Loucy (cell line): Measurements from ENCODE around the gene FITM1.

Experiments
- H2AFZ ChIP-seq: fragments of 200-600 bp; sonication (generic); 2 replicates; pipeline ENCODE4 v1.6.0; 2016; ENCODE audit warnings: antibody characterized with exemption, mild to moderate bottlenecking, low read length, moderate library complexity
- H3F3A ChIP-seq: fragments of 200-600 bp; 2 replicates; pipeline ENCODE4 v1.6.0; 2016; ENCODE audit warnings: antibody characterized with exemption, low read depth, mild to moderate bottlenecking
- H3K27me3 ChIP-seq: fragments of 200-600 bp; sonication (generic); 2 replicates; pipeline ENCODE4 v1.6.1; 2014; ENCODE audit warnings: low read length, mild to moderate bottlenecking; ENCODE audit not compliant: insufficient read depth, poor library complexity, severe bottlenecking
- H3K36me3 ChIP-seq: fragments of 200-600 bp; sonication (generic); 2 replicates; pipeline ENCODE4 v1.6.1; 2016; ENCODE audit warnings: low read length; ENCODE audit not compliant: insufficient read depth
- H3K4me1 ChIP-seq: fragments of 200-600 bp; sonication (generic); 2 replicates; pipeline ENCODE4 v1.5.1; 2014; ENCODE audit warnings: low read length, mild to moderate bottlenecking; ENCODE audit not compliant: insufficient read depth, poor library complexity, severe bottlenecking
- H3K4me2 ChIP-seq: fragments of 200-600 bp; sonication (generic); 2 replicates; pipeline ENCODE4 v1.6.0; 2014; ENCODE audit warnings: antibody characterized with exemption, low read length, low read depth, mild to moderate bottlenecking; ENCODE audit not compliant: poor library complexity, severe bottlenecking
- H3K4me3 ChIP-seq: fragments of 200-600 bp; sonication (generic); 2 replicates; pipeline ENCODE4 v1.5.1; 2014; ENCODE audit warnings: low read length, mild to moderate bottlenecking, mixed read lengths; ENCODE audit not compliant: poor library complexity, severe bottlenecking
- H3K79me2 ChIP-seq: fragments of 200-600 bp; sonication (generic); 2 replicates; pipeline ENCODE4 v1.6.1; 2014; ENCODE audit warnings: low read length; ENCODE audit not compliant: insufficient read depth
- H3K9ac ChIP-seq: fragments of 200-600 bp; sonication (generic); 2 replicates; pipeline ENCODE4 v1.6.0; 2014; ENCODE audit warnings: mild to moderate bottlenecking, low read depth, low read length, moderate library complexity; ENCODE audit not compliant: poor library complexity, severe bottlenecking
- H3K9me2 ChIP-seq: fragments of 200-600 bp; sonication (generic); replicated peaks from 2 replicates; pipeline ENCODE4 v1.6.1; 2016; ENCODE audit warnings: low read depth, low read length, mixed read lengths
- H3K9me3 ChIP-seq: fragments of 200-600 bp; sonication (generic); 2 replicates; pipeline ENCODE4 v1.6.1; 2014; ENCODE audit warnings: mild to moderate bottlenecking, antibody characterized with exemption, low read length, low read depth; ENCODE audit not compliant: insufficient read depth
- H4K20me1 ChIP-seq: fragments of 200-600 bp; sonication (generic); 2 replicates; pipeline ENCODE4 v1.6.0; 2014; ENCODE audit warnings: antibody characterized with exemption, low read length, mild to moderate bottlenecking; ENCODE audit not compliant: insufficient read depth, poor library complexity, severe bottlenecking
- EZH2phosphoT487 ChIP-seq: fragments of 200-600 bp; IDR thresholded peaks from 2 replicates; pipeline ENCODE4 v1.6.1; 2018; ENCODE audit warnings: antibody characterized with exemption, mild to moderate bottlenecking, moderate library complexity, borderline replicate concordance
- TF ChIP-seq, protein P1 (sequence below): fragments of 200-600 bp; sonication (generic); conservative IDR thresholded peaks from 2 replicates; pipeline ENCODE4 v1.5.1; 2014; ENCODE audit warnings: mild to moderate bottlenecking, antibody characterized with exemption, low read length

FITM1 gene

DNA sequence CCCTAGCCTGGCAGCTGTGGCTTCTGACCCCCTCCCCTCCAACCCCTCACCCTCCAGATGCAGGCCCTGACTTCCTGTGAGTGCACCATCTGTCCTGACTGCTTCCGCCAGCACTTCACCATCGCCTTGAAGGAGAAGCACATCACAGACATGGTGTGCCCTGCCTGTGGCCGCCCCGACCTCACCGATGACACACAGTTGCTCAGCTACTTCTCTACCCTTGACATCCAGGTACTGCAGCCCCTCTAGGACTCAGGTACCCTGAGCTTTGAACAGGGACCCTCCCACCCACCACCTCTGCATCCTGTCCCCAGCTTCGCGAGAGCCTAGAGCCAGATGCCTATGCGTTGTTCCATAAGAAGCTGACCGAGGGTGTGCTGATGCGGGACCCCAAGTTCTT, 24.6 kb downstream of the FITM1 start:
- Histone ChIP-seq H3K9ac (no peak overlapping the region), H3K79me2 (peaks cover 12% of the 10 kb centered on the region; the same call in 1 of the 2 replicates), H3K9me2 (no peaks in the 10 kb centered on the region), H3F3A (no peaks in the 10 kb centered on the region), H3K27me3 (no peaks in the 10 kb centered on the region), H4K20me1 (peaks cover under 1% of the 10 kb centered on the region), H3K4me3 (no peak overlapping the region), H3K4me2 (no peak overlapping the region), H3K4me1 (no peaks in the 10 kb centered on the region), H2AFZ (no peak overlapping the region), H3K9me3 (no peaks in the 10 kb centered on the region), H3K36me3 (peaks cover 50% of the 10 kb centered on the region; the same call in 1 of the 2 replicates)
- TF ChIP-seq, protein P1, sequence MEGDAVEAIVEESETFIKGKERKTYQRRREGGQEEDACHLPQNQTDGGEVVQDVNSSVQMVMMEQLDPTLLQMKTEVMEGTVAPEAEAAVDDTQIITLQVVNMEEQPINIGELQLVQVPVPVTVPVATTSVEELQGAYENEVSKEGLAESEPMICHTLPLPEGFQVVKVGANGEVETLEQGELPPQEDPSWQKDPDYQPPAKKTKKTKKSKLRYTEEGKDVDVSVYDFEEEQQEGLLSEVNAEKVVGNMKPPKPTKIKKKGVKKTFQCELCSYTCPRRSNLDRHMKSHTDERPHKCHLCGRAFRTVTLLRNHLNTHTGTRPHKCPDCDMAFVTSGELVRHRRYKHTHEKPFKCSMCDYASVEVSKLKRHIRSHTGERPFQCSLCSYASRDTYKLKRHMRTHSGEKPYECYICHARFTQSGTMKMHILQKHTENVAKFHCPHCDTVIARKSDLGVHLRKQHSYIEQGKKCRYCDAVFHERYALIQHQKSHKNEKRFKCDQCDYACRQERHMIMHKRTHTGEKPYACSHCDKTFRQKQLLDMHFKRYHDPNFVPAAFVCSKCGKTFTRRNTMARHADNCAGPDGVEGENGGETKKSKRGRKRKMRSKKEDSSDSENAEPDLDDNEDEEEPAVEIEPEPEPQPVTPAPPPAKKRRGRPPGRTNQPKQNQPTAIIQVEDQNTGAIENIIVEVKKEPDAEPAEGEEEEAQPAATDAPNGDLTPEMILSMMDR: no peak
- TF ChIP-seq EZH2phosphoT487: no peak

DNA sequence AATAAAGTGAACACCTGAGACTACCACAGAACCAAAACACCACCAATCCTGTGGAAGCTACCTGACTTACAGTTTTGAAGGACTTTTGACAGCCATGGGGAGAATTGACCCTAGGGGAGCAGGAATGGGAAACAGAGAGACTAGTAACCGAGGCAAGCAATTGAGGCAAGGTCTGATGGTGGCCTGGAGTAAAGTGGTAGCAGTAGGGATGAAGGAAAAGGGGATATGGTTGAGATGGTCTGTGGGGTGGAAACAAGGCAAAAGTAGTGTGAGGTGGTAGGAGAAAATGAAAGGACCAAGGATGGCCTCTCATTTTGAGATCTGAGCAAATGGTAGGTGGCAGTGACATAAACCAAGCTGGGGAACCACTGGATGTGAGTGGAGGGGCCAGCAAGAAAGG, 26.4 kb downstream of the FITM1 start:
- H3K9ac ChIP-seq: no peak overlapping the region
- no peaks in the 10 kb centered on the region for H3K27me3 ChIP-seq
- no peaks in the 10 kb centered on the region for H3K9me2 ChIP-seq
- no peaks in the 10 kb centered on the region; the same call in 1 of the 2 replicates for H3F3A ChIP-seq
- no peak overlapping the region for H3K4me3 ChIP-seq
- H3K79me2 ChIP-seq: peaks cover 2% of the 10 kb centered on the region; the same call in 1 of the 2 replicates
- no peaks in the 10 kb centered on the region for H3K9me3 ChIP-seq
- no peak overlapping the region for H2AFZ ChIP-seq
- H4K20me1 ChIP-seq: no peaks in the 10 kb centered on the region
- peaks cover 42% of the 10 kb centered on the region; the same call in 1 of the 2 replicates for H3K36me3 ChIP-seq
- peaks cover 8% of the 10 kb centered on the region for H3K4me1 ChIP-seq
- no peak overlapping the region for H3K4me2 ChIP-seq
- TF ChIP-seq, protein P1: no peak
- TF ChIP-seq EZH2phosphoT487: no peak

DNA sequence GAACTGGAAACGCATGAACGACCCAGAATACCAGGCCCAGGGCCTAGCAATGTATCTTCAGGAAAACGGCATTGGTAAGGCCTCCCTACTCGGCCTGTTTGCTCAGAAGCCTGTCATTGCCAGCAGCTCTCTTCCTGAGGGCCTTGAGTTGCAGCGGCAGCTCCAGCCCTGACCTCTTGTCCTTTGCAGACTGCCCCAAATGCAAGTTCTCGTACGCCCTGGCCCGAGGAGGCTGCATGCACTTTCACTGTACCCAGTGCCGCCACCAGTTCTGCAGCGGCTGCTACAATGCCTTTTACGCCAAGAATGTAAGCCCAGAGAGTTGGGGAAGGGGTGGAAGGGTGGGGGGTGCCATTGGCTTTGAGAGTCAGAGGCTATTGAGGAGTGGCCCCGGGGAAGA, 26.9 kb downstream of the FITM1 start:
- TF ChIP-seq, protein P1: no peak
- TF ChIP-seq EZH2phosphoT487: no peak
- H3K9ac ChIP-seq: no peak overlapping the region
- H3K36me3 ChIP-seq: peaks cover 39% of the 10 kb centered on the region; the same call in 1 of the 2 replicates

More for the DNA sequence above, 26.9 kb downstream of the FITM1 start:
- no peaks in the 10 kb centered on the region for H3K9me2 ChIP-seq
- H2AFZ ChIP-seq: no peak overlapping the region
- no peak overlapping the region for H3K4me3 ChIP-seq
- no peaks in the 10 kb centered on the region for H4K20me1 ChIP-seq
- H3K27me3 ChIP-seq: no peaks in the 10 kb centered on the region
- no peak overlapping the region for H3K4me2 ChIP-seq
- peaks cover 13% of the 10 kb centered on the region for H3K4me1 ChIP-seq
- peaks cover 7% of the 10 kb centered on the region; the same call in 1 of the 2 replicates for H3K79me2 ChIP-seq
- no peaks in the 10 kb centered on the region for H3K9me3 ChIP-seq
- H3F3A ChIP-seq: no peaks in the 10 kb centered on the region; the same call in 1 of the 2 replicates
